Osteoblast (primary cell): ENCODE results near the gene DLG2. TPM values are rescaled to one million over a fixed set of nuclear protein-coding genes. Genes with fewer than 3 reads are reported as not detected.

Source experiments
- small RNA-seq: library from RNA; depleted of rRNA; stranded (forward); fragments of <200 nt; gene quantifications from one replicate; pipeline ENCODE3, GENCODE V24; 2012
- total RNA-seq: library from RNA; depleted of rRNA; stranded (reverse); fragments of >200 nt; gene quantifications from 2 replicates; pipeline ENCODE4 v1.2.3, GENCODE V29; 2012

The DLG2 gene
- total RNA-seq, 1 donor: 3.3 TPM

Small RNAs within 50 kb of the gene (small RNA-seq; reads per million reads assigned to genes)
- gene RF02112 (not detected), gene RF02113 (not detected), gene RNU6-1292P (0.37 reads per million)

Other genes starting within 250 kb of the DLG2 start
- gene TMEM126B, start 1.2 kb upstream of the DLG2 start, total RNA-seq: 64.4 and 81.6 TPM in 2 replicates
- 34.4 and 41.0 TPM in 2 replicates for gene TMEM126A, start 20.6 kb upstream of the DLG2 start, total RNA-seq
- 46.3 and 49.2 TPM in 2 replicates for gene CREBZF, start 37.8 kb upstream of the DLG2 start, total RNA-seq
- 2.9 and 4.1 TPM in 2 replicates for gene CCDC89, start 58.9 kb upstream of the DLG2 start, total RNA-seq
- gene SYTL2, start 183.8 kb upstream of the DLG2 start, total RNA-seq: 19.4 and 19.9 TPM in 2 replicates
- gene CCDC83, start 228.0 kb upstream of the DLG2 start, total RNA-seq: not detected in 2 replicates